ENCODE measurements around the gene RELA. TPM values are rescaled to one million over a fixed set of nuclear protein-coding genes. Genes with fewer than 3 reads are reported as not detected.
A peak's percentile ranks its signal among the peaks of the same experiment; 100 is the strongest.
"Not testable (repeated sequence)": the region's sequence is repeated elsewhere in the genome, so short reads cannot be mapped to it uniquely, and the experiment has no call there.

Gene RELA
- 10 to 100 TPM; 72.5 to 82.4 TPM for total RNA-seq

DNA sequence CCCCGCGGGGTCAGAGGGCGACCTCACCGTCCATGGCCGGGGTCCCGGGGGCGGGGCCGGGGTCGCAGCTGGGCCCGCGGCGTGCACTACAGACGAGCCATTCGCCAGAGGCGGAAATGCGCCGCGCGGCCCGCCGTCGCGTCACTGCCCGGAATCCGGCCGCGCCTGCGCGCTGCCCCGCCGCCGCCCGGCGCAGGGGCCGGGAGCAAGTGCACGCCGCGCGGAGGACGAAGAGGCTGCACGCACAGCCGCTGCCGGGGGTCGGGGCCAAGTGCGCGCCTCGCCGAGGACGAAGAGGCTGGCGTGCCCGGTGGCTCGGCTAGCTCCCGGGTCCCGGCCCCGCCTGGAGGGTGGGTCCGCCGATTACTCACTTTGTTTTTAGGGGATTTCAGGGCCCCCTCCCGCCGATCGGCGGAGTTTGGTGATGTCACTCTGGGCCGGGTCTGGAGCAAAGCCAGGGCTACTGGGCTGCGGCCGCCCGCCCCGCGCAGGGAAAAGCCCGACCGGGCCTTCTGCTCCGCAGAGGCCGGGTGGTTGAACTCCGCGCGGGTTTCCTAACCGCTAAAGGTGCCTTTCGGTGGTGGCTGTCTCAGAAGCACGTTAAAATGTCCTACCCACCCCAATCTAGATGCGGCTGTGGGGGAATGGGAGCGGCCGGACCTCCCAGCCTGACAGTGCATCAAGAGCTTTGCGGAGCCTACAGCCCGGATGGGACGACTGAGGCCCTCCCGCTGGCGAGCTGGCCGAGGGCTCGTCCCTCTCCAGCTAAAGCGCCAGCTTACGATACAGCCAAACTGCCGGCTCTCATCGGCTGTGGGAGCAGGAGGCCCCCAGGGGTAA is at the start of gene RELA:
RELA (minus strand) TSS at position 118 of the 840 bp plus-strand sequence; CDS start at position 34, 84 bp downstream.
- Mint-ChIP-seq H3K27me3 (ENCODE audit: low read depth) (no peaks in the 10 kb centered on the region), H3K9me3 (ENCODE audit: insufficient read depth) (no peaks in the 10 kb centered on the region), H3K36me3 (ENCODE audit: low read depth) (peaks cover 31% of the 10 kb centered on the region), H3K4me3 (peak within 1 kb of the TSS; percentile 81), H3K27ac (peak within 1 kb of the TSS; percentile 91), H3K4me1 (ENCODE audit: low read depth) (peaks cover 30% of the 10 kb centered on the region)
- ChIA-PET POLR2A (interaction anchor here (0.6 to 3.6 kb wide), 13 partner anchors 10 to 418 kb away, joined by 3 to 27 read pairs (median 3); partner anchors contain the start of genes PCNX3 and SIPA1), CTCF (interaction anchor here (0.7 to 2.3 kb wide), 6 partner anchors 9 to 359 kb away, joined by 3 to 10 read pairs (median 4); partner anchors contain the start of genes KAT5 and PCNX3)
- ATAC-seq, result peak; percentile 84
- peak; percentile 91 for DNase-seq

DNA sequence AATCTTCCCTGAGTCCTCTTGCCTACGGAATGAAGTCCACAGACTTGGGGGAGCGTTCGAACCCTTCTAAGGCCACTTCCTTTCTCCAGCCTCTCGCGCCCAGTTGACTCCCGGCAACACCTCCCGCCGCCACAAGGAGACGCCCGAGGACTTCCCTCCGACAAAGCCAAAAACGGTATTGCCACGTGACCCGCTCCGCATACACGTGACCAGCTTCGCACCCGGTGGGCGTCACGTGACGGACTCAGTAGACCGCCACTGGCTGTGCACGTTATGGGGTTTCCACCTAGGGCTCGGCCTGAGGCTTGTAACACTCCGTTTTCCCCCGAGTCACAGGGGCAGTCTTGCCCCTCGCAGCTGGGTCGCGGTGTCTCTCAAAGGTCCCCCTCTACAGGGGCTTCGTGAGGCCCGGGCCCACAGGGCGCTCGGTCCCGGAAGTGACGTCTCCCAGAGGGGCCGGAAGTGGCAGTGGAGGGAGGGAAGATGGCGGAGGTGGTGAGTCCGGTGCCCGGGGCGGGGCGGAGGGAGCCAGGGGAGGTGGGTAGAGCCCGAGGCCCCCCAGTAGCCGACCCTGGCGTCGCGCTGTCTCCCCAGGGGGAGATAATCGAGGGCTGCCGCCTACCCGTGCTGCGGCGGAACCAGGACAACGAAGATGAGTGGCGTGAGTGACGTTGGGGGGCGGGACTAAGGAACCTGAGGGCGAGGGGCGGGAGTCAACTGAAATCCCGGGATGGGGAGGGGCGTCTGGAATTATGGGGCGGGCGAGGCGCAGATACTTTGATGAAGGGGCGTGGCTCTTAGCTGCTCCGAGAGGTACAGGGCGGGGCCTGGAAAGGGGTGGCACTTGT is 49.3 kb upstream of the RELA start, which contains the start of gene KAT5:
KAT5 (plus strand) TSS at position 468 of the 848 bp plus-strand sequence; CDS start at position 484, 16 bp downstream.
- ChIA-PET CTCF (interaction anchor here (0.7 to 4.4 kb wide), 47 partner anchors 8 to 577 kb away, joined by 3 to 47 read pairs (median 4); partner anchors contain the start of genes AP5B1, CCDC85B, FIBP and MUS81), POLR2A (interaction anchor here (0.6 to 2.0 kb wide), 26 partner anchors 8 to 290 kb away, joined by 3 to 14 read pairs (median 4); partner anchors contain the start of genes AP5B1, BANF1, EIF1AD and MALAT1)
- DNase-seq (peak; percentile 99), ATAC-seq (peak; percentile 86)
- peaks cover 32% of the 10 kb centered on the region for H3K36me3 Mint-ChIP-seq (ENCODE audit: low read depth)
- H3K27ac Mint-ChIP-seq, result peak within 1 kb of the TSS; percentile 99
- peaks cover 30% of the 10 kb centered on the region for H3K4me1 Mint-ChIP-seq (ENCODE audit: low read depth)
- H3K4me3 Mint-ChIP-seq, result peak within 1 kb of the TSS; percentile 85
- no peaks in the 10 kb centered on the region for H3K27me3 Mint-ChIP-seq (ENCODE audit: low read depth)
- H3K9me3 Mint-ChIP-seq (ENCODE audit: insufficient read depth), result no peaks in the 10 kb centered on the region

- ChIA-PET POLR2A (interaction anchor here (1.3 kb wide), 1 partner anchor 78 kb away, joined by 4 read pairs; no protein-coding TSS in a partner anchor), CTCF (interaction anchor here (1.3 to 4.4 kb wide), 10 partner anchors 10 to 334 kb away, joined by 4 to 47 read pairs (median 24); partner anchors contain the start of genes AP5B1, CCDC85B, FIBP and RNASEH2C)
- no peak overlapping the region for H3K4me3 Mint-ChIP-seq
- peaks cover 33% of the 10 kb centered on the region for H3K4me1 Mint-ChIP-seq (ENCODE audit: low read depth)
- H3K27ac Mint-ChIP-seq, result no peak overlapping the region
- DNase-seq, result no peak
- H3K9me3 Mint-ChIP-seq (ENCODE audit: insufficient read depth), result no peaks in the 10 kb centered on the region
- peaks cover 21% of the 10 kb centered on the region for H3K36me3 Mint-ChIP-seq (ENCODE audit: low read depth)
- no peaks in the 10 kb centered on the region for H3K27me3 Mint-ChIP-seq (ENCODE audit: low read depth)
- ATAC-seq, result no peak
Measured at GRCh38 chr11:65710421-65710820, 47.7 kb upstream of the RELA start.

- no peaks in the 10 kb centered on the region for H3K9me3 Mint-ChIP-seq (ENCODE audit: insufficient read depth)
- DNase-seq (no peak), ATAC-seq (no peak)
- H3K4me1 Mint-ChIP-seq (ENCODE audit: low read depth), result peaks cover 29% of the 10 kb centered on the region
- no peak overlapping the region for H3K27ac Mint-ChIP-seq
- no peak overlapping the region for H3K4me3 Mint-ChIP-seq
- H3K36me3 Mint-ChIP-seq (ENCODE audit: low read depth), result peaks cover 13% of the 10 kb centered on the region
- CTCF ChIA-PET, result interaction anchor here (0.6 to 1.6 kb wide), 3 partner anchors 19 to 175 kb away, joined by 3 to 11 read pairs (median 5); no protein-coding TSS in a partner anchor
- POLR2A ChIA-PET, result no interaction called here
- H3K27me3 Mint-ChIP-seq (ENCODE audit: low read depth), result no peaks in the 10 kb centered on the region
Measured at GRCh38 chr11:65709661-65710060, 46.9 kb upstream of the RELA start.

GRCh38 chr11:65708451-65708850 is 45.7 kb upstream of the RELA start:
- ChIA-PET POLR2A (no interaction called here), CTCF (interaction anchor here (1.3 to 1.6 kb wide), 2 partner anchors 71 to 176 kb away, joined by 5 to 11 read pairs; no protein-coding TSS in a partner anchor)
- no peak for ATAC-seq
- DNase-seq, result no peak
- H3K27ac Mint-ChIP-seq, result no peak overlapping the region
- H3K27me3 Mint-ChIP-seq (ENCODE audit: low read depth), result peaks cover 3% of the 10 kb centered on the region
- H3K4me1 Mint-ChIP-seq (ENCODE audit: low read depth), result peaks cover 23% of the 10 kb centered on the region
- no peak overlapping the region for H3K4me3 Mint-ChIP-seq
- H3K36me3 Mint-ChIP-seq (ENCODE audit: low read depth), result peaks cover 3% of the 10 kb centered on the region
- H3K9me3 Mint-ChIP-seq (ENCODE audit: insufficient read depth), result no peaks in the 10 kb centered on the region

GRCh38 chr11:65707002-65707401 is 44.3 kb upstream of the RELA start:
- H3K27ac Mint-ChIP-seq; POLR2A ChIA-PET; H3K27me3 Mint-ChIP-seq (ENCODE audit: low read depth); DNase-seq; H3K36me3 Mint-ChIP-seq (ENCODE audit: low read depth); H3K9me3 Mint-ChIP-seq (ENCODE audit: insufficient read depth); H3K4me3 Mint-ChIP-seq; ATAC-seq: not testable (repeated sequence)
- CTCF ChIA-PET, result interaction anchor here (1.0 to 3.1 kb wide), 2 partner anchors 81 to 111 kb away, joined by 3 to 13 read pairs; no protein-coding TSS in a partner anchor
- H3K4me1 Mint-ChIP-seq (ENCODE audit: low read depth), result peaks cover 15% of the 10 kb centered on the region

DNA sequence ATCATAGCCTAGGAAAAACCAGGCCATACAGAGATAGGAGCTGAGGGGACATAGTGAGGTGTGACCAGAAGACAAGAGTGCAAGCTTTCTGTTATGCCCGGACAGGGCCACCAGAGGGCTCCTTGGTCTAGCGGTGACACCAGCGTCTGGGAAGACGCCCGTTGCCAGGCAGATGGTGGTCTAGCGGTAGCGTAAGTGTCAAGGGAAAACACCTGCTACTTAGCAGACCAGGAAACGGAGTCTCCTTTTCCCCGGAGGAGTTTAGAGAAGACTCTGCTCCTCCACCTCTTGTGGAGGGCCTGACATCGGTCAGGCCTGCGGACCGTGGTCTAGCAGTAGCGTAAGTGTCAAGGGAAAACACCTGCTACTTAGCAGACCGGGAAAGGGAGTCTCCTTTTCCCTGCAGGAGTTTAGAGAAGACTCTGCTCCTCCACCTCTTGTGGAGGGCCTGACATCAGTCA is 43.6 kb upstream of the RELA start:
- not testable (repeated sequence) for ATAC-seq

GRCh38 chr11:65703846-65704245 is 41.1 kb upstream of the RELA start:
- no peaks in the 10 kb centered on the region for H3K36me3 Mint-ChIP-seq (ENCODE audit: low read depth)
- peaks cover 16% of the 10 kb centered on the region for H3K27me3 Mint-ChIP-seq (ENCODE audit: low read depth)
- ATAC-seq, result no peak
- DNase-seq, result no peak
- no peak overlapping the region for H3K4me3 Mint-ChIP-seq
- peaks cover 5% of the 10 kb centered on the region for H3K4me1 Mint-ChIP-seq (ENCODE audit: low read depth)
- ChIA-PET CTCF (interaction anchor here (0.6 to 3.7 kb wide), 6 partner anchors 66 to 1272 kb away, joined by 3 to 22 read pairs (median 6); partner anchors contain the start of gene FIBP), POLR2A (no interaction called here)
- no peaks in the 10 kb centered on the region for H3K9me3 Mint-ChIP-seq (ENCODE audit: insufficient read depth)
- no peak overlapping the region for H3K27ac Mint-ChIP-seq

More for the DNA sequence above, 43.6 kb upstream of the RELA start:
- CTCF ChIA-PET, result interaction anchor here (0.6 to 3.7 kb wide), 17 partner anchors 13 to 361 kb away, joined by 3 to 22 read pairs (median 4); partner anchors contain the start of gene RNASEH2C
- DNase-seq, result peak; percentile 88
- H3K4me3 Mint-ChIP-seq; H3K9me3 Mint-ChIP-seq (ENCODE audit: insufficient read depth); H3K36me3 Mint-ChIP-seq (ENCODE audit: low read depth); POLR2A ChIA-PET; H3K27me3 Mint-ChIP-seq (ENCODE audit: low read depth); H3K27ac Mint-ChIP-seq: not testable (repeated sequence)
- peaks cover 15% of the 10 kb centered on the region for H3K4me1 Mint-ChIP-seq (ENCODE audit: low read depth)

GRCh38 chr11:65701686-65702085 is 39.0 kb upstream of the RELA start:
- Mint-ChIP-seq H3K9me3 (ENCODE audit: insufficient read depth) (no peaks in the 10 kb centered on the region), H3K27me3 (ENCODE audit: low read depth) (peaks cover 21% of the 10 kb centered on the region), H3K27ac (no peak overlapping the region), H3K4me3 (no peak overlapping the region), H3K4me1 (ENCODE audit: low read depth) (peaks cover 2% of the 10 kb centered on the region), H3K36me3 (ENCODE audit: low read depth) (no peaks in the 10 kb centered on the region)
- CTCF ChIA-PET, result no interaction called here
- POLR2A ChIA-PET, result no interaction called here
- ATAC-seq, result no peak
- DNase-seq, result no peak

- H3K9me3 Mint-ChIP-seq (ENCODE audit: insufficient read depth), result no peaks in the 10 kb centered on the region
- ATAC-seq (no peak), DNase-seq (no peak)
- no peaks in the 10 kb centered on the region for H3K4me1 Mint-ChIP-seq (ENCODE audit: low read depth)
- H3K36me3 Mint-ChIP-seq (ENCODE audit: low read depth), result no peaks in the 10 kb centered on the region
- no peak overlapping the region for H3K27ac Mint-ChIP-seq
- ChIA-PET POLR2A (no interaction called here), CTCF (no interaction called here)
- H3K4me3 Mint-ChIP-seq, result no peak overlapping the region
- peaks cover 21% of the 10 kb centered on the region for H3K27me3 Mint-ChIP-seq (ENCODE audit: low read depth)
Measured at GRCh38 chr11:65700399-65700798, 37.7 kb upstream of the RELA start.

DNA sequence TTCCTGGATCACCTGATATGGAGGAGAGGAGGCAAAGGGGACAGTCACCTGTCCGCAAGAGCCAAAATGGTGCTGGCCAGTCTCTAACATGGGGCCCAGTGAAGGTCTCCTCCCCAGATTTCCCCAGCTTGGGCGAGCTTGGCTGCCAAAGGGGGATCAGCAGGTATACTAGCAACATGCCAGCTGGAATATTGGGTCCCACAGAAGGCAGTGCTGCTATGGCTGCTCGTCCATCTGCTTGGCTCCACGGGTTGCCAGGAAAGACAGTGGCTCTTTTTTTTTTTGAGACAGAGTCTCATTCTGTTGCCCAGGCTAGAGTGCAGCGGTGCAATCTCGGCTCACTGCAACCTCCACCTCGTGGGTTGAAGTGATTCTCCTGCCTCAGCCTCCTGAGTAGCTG is 36.6 kb upstream of the RELA start:
- Mint-ChIP-seq H3K36me3 (ENCODE audit: low read depth) (no peaks in the 10 kb centered on the region), H3K4me3 (no peak overlapping the region), H3K27ac (no peak overlapping the region), H3K4me1 (ENCODE audit: low read depth) (no peaks in the 10 kb centered on the region), H3K9me3 (ENCODE audit: insufficient read depth) (no peaks in the 10 kb centered on the region), H3K27me3 (ENCODE audit: low read depth) (peaks cover 19% of the 10 kb centered on the region)
- DNase-seq (no peak), ATAC-seq (no peak)
- ChIA-PET CTCF (no interaction called here), POLR2A (no interaction called here)

Data from activated CD8-positive, alpha-beta T cell treated with anti-CD3 and anti-CD28 coated beads, Interleukin-2, amount 10 ng/mL, durations not matched to agents 7 days and 5 days (primary cell).